ENCODE data around the gene AKAP10.
"Not testable (repeated sequence)": the region's sequence is repeated elsewhere in the genome, so short reads cannot be mapped to it uniquely, and the experiment has no call there.

AKAP10 gene

GRCh38 chr17:19978805-19979211, 1.2 kb upstream of the AKAP10 start:
- DNase-seq (ENCODE audit: low spot score) = no peak

- no peak for DNase-seq (ENCODE audit: low spot score)
These were observed 678 bp upstream of the AKAP10 start for GRCh38 chr17:19978209-19978802.

GRCh38 chr17:19975601-19976000, 2.0 kb downstream of the AKAP10 start:
- no peak for DNase-seq (ENCODE audit: low spot score)

- no peak for DNase-seq (ENCODE audit: low spot score)
These were observed 4.5 kb downstream of the AKAP10 start for GRCh38 chr17:19973156-19973555.

- DNase-seq (ENCODE audit: low spot score) = not testable (repeated sequence)
These were observed 14.7 kb downstream of the AKAP10 start for GRCh38 chr17:19962954-19963353.

GRCh38 chr17:19958023-19958422, 19.6 kb downstream of the AKAP10 start:
- no peak for DNase-seq (ENCODE audit: low spot score)

GRCh38 chr17:19955099-19955498, 22.5 kb downstream of the AKAP10 start:
- DNase-seq (ENCODE audit: low spot score) = no peak

GRCh38 chr17:19951411-19951810, 26.2 kb downstream of the AKAP10 start:
- DNase-seq (ENCODE audit: low spot score) = not testable (repeated sequence)

GRCh38 chr17:19950624-19951195, 26.9 kb downstream of the AKAP10 start:
- not testable (repeated sequence) for DNase-seq (ENCODE audit: low spot score)

GRCh38 chr17:19948116-19948943, 29.3 kb downstream of the AKAP10 start:
- DNase-seq (ENCODE audit: low spot score) = no peak

- no peak for DNase-seq (ENCODE audit: low spot score)
These were observed 30.7 kb downstream of the AKAP10 start for GRCh38 chr17:19946921-19947320.

GRCh38 chr17:19945009-19945626, 32.5 kb downstream of the AKAP10 start:
- DNase-seq (ENCODE audit: low spot score) = no peak

- DNase-seq (ENCODE audit: low spot score) = no peak
These were observed 34.0 kb downstream of the AKAP10 start for GRCh38 chr17:19943599-19943998.

GRCh38 chr17:19943026-19943425, 34.6 kb downstream of the AKAP10 start:
- no peak for DNase-seq (ENCODE audit: low spot score)

- DNase-seq (ENCODE audit: low spot score) = no peak
These were observed 36.7 kb downstream of the AKAP10 start for GRCh38 chr17:19940722-19941464.

- DNase-seq (ENCODE audit: low spot score) = no peak
These were observed 37.5 kb downstream of the AKAP10 start for GRCh38 chr17:19939993-19940721.

GRCh38 chr17:19938736-19939135, 38.9 kb downstream of the AKAP10 start:
- no peak for DNase-seq (ENCODE audit: low spot score)

- DNase-seq (ENCODE audit: low spot score) = no peak
These were observed 40.1 kb downstream of the AKAP10 start for GRCh38 chr17:19937522-19937921.

GRCh38 chr17:19935169-19935568, 42.5 kb downstream of the AKAP10 start:
- DNase-seq (ENCODE audit: low spot score) = no peak

GRCh38 chr17:19933628-19934027, 44.0 kb downstream of the AKAP10 start:
- DNase-seq (ENCODE audit: low spot score) = no peak

- DNase-seq (ENCODE audit: low spot score) = no peak
These were observed 44.4 kb downstream of the AKAP10 start for GRCh38 chr17:19933221-19933620.

Data from NAMALWA (cell line).